Stimulated activated CD8-positive, alpha-beta memory T cell treated with anti-CD3 and anti-CD28 coated beads, Interleukin-12 subunit alpha, Interleukin-12 subunit beta, amount 100 ng/mL, for 24 hours (primary cell): ENCODE data around the gene AMACR.

Experiments used
- DNase-seq: peaks from one replicate; pipeline ENCODE4 v3.0.0-alpha.2; 2020; ENCODE audit errors: extremely low read depth

Gene AMACR

DNA sequence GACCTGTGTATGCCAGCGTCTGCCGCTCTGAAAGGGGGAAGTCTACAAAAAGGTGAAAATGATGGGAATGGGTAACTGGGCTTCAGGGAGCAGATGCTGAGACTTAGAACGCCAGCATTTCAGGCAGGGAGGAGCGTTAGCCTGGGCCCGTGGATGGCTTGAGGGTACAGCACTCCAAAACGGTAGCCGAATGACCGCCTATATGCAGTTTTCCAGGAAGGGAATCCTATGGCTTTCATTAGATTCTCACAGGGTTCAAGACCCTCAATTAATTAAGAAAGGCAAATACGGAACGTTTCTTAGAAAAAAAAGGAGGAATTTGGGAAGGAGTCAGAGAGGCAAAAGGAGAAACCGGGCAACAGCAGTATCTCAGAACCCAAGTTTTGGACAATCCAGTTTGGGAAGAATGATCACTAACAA lies 639 bp downstream of the AMACR start:
- DNase-seq = no peak

DNA sequence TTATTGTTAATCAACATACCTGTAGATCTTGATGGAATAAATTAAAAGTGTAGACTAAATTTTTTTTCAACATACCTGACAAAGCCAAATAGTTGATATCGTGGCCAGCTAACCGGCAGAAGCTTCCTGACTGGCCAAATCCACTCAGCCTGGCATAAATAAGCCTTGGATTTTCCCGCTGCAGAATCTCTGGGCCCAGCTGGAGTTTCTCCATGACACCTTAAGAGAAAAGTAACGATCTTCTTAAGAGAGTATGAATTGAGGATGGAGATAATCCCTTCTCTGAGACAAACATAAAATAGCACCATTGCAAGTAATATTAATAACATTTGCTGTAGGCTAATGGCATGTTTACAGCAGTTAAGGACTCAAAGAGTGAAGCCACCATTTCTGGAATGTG lies 2.2 kb downstream of the AMACR start:
- DNase-seq = no peak

DNA sequence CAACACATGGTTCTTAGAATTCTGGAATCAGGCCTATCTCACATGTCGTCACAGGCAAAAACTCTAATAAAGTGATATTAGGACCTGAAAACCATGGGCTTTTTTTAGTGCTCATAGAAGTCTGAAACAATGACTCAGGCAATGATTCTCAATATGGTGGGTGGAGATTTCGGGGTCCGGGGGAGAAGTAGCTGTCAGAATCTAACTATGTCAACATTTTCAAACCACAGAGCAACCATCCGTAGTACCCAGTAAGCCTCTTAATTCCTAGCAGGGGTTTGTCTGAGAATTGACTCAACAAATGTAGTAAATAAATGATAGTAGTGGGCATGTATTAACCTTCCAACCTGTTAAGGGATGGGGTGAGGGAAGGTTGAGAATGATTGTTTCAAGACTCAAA lies 2.6 kb downstream of the AMACR start:
- no peak for DNase-seq

DNA sequence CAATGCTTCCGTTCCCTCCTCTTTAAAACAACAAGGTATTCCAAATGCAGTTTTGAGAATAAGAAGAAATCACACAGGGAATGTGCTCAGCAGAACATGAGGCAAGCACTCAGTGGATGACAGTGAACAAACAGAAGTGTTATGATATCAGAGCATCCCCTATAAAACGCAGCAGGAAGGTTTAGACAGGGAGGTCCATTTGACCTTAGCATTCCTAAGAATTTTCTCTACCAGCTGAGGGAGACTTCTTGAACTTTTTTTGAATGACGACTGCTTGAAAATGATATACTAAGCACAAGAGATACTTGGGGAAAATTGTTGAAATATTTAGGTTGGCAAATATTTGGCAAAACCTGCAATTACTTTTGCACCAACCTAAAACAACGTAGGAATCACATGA lies 3.9 kb downstream of the AMACR start:
- DNase-seq = no peak

DNA sequence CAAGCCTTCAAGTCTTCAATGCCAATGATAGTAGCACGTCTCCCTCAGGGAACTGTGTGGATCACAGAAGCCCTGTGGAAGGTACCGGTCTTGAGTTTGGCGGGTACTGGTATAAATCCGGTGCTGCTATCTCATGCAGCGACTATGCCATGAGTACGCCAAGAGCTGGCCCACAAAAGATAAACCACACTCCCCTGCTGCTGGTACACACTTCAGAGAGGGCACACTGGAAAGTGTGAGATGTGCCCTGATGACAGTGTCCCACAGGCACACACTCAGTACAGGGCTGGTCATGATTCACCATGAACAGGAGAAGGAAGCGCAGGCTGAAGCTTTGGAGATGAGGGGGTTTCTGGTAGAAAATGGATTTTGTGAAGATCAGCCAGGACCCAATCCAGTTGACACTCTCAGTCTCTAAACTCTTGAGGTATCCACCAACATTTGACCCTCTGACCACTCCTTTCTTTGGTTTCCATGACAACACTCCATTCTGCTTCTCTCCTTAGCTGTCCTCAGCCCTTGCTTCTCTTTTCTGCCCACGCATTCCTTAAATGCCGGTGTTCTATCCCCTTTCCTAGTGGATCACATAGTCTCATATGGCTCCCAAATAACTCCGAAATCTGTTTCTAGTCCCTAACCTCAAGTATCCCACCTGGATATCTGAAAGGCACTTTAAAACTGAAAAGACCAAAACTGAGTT lies 5.1 kb downstream of the AMACR start:
- no peak for DNase-seq

DNA sequence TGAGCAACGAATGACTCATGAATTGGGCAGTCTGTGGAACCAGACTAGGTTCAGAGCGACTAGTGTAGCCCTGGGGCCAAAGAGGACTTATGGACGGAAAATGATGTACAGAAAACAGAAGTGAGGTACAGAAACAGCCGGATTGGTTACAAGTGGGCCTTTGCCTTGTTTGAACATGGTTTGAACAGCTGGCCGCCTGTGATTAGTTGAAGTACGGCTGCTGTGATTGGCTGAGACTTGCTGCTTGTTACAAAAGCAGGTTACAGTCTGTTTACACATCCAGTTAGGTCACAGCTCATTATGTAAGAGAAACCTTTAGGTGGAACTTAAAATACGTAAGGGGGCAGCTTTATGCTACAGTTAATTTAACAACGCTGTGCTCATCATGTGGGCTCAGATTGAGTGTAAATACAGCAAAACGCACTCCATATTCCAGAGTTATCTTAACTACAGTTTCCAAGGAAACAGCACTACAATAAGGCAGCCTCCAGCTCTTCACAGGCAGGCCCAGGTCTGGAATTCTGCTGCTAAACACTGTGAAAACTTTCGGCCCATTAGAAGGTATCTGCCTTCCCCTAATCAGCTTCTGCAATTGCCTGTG lies 6.5 kb downstream of the AMACR start:
- DNase-seq = no peak

DNA sequence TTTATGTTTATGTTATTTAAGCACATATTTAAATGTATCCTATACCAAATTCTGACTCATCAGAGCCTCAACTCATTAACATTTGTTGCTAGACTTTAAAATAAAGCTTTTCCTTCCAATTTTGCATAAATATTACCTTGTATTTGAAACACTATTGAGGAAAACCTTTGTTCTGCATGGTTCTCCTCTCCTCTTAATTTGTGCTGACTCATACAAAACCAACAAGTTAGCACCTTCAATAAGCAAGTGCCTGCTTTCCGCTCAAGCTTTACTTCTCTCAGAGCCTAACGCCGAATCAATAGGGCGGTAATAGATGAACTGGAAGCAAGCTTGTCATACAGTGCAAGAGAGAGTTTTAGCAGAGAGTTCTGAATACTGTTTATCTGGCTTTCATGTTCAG lies 7.9 kb downstream of the AMACR start:
- no peak for DNase-seq

DNA sequence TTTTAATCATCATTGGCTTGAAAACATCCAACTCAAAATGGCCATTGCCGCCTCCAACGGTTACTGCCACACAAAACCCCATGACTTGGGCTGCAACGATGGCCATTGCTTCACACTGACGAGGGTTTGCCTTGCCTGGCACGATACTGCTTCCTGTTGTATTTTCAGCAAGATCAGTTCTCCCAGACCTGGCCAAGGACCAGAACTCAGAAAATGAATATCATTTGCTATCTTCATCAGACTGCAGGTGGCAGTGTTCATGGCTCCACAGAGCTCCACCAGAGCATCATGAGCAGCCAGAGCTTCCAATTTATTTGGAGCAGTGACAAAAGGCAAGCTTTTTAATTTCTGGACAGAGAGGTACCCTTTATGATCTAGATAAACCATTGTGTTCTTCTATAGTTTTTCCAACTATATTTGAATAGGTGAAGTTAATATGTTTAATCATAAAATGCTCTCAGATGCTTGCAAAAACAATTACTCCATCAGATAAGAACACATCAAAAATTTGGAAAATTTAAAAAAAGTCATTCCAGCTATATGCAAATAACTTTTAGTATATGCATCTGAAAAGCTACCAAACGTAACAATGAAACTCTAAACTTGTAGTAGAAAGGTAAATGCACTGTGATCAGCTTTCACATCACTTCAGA lies 10.4 kb downstream of the AMACR start:
- no peak for DNase-seq

DNA sequence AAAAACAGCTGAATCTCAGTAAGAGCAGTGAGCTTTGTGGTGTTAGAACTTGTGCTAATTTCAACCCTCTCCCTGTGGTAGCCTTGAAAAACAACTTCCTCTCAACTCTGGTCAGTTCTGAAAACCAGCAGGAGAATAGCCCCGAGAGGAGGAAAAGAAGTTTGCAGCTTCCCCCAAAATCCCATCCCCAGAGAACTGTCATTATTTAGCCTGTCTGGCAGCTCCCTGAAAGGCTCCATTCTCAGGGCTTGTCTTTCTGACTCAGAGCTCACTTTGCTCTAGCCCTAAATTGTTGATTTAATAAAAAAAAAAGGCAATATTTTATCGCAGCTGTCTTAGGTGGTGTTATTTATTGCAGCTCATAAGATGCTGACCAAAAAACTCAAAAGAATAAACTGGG lies 12.0 kb downstream of the AMACR start:
- DNase-seq = no peak

DNA sequence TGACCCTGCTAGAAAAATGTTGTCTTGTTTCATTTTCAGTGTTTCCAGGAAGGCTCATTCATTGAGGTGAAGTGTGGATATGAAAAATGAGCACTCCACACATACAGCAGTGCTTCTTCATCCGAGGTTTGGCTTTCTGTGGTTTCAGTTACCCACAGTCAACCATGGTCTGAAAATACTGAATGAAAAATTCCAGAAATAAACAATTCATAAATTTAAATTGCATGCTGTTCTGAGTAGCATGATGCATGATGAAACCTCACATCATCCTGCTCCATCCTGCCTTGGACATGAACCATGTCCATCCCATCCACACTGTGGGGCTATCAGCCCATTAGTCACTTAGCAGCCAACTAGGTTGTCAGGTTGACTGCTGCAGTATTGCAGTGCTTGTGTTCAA lies 13.0 kb downstream of the AMACR start:
- DNase-seq = no peak

DNA sequence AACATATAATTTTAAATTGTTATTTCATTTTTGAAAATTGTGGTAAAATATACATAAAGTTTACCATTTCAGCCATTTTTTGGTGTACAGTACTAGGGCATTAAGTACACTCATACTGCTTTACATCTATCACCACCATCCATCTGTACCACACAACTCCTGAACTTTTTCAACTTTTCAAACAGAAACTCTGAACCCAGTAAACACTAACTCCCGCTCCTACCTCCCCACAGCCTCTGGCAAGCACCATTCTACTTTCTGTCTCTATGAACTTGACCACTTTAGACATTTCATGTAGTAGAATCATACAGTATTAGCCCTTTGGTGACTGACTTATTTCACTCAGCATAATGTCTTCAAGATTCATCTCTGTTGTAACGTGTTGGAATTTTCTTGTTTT lies 15.0 kb downstream of the AMACR start:
- no peak for DNase-seq

DNA sequence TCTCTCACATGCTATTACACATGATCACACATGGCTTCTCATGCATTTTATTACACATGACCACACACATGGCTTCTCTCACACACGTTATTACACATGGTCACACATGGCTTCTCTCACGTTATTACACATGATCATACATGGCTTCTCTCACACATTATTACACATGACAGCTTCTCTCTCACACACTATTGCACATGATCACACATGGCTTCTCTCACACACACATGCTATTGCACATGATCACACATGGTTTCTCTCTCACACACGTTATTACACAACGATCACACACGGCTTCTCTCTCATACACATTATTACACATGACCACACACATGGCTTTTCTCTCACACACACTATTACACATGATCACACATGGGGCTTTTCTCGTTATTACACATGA lies 22.4 kb downstream of the AMACR start:
- DNase-seq = no peak

DNA sequence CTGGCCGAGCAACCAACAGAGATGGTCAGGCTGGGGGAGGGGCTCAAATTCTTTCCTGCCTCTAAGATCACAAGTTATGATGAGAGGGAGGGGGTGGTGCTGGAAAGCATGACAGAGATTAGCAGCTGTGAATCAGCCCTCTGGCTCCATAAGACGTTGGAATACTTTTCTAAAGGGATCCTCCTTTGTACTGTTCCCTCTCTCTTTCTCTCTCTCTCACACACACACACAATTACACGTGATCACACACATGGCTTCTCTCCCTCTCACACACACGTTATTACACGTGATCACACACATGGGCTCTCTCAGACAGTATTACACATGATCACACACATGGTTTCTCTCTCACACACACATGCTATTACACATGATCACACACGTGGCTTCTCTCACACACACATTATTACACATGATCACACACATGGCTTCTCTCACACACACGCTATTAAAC lies 23.2 kb downstream of the AMACR start, which contains the start of gene SLC45A2:
SLC45A2 (minus strand) TSS at position 23 of the 454 bp plus-strand sequence. CDS start 110 bp downstream, outside the sequence.
- DNase-seq = no peak

DNA sequence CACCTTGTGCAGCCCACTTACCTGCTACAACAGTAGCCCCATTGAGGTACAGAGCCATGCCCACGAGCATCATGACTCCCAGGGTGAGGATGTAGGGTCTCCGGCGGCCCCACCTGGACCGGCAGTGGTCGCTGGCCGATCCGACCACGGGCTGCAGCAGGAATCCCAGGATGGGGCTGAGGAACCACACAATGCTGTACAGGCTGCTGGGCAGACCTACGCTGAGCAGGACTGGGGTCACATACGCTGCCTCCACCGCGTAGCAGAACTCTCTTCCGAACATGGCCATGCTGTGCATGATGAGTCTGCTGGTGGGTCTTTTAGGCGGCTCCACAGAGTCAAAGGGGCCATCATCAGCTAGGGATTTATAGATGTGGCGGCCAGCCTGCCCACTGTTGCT lies 23.7 kb downstream of the AMACR start:
- DNase-seq = no peak

DNA sequence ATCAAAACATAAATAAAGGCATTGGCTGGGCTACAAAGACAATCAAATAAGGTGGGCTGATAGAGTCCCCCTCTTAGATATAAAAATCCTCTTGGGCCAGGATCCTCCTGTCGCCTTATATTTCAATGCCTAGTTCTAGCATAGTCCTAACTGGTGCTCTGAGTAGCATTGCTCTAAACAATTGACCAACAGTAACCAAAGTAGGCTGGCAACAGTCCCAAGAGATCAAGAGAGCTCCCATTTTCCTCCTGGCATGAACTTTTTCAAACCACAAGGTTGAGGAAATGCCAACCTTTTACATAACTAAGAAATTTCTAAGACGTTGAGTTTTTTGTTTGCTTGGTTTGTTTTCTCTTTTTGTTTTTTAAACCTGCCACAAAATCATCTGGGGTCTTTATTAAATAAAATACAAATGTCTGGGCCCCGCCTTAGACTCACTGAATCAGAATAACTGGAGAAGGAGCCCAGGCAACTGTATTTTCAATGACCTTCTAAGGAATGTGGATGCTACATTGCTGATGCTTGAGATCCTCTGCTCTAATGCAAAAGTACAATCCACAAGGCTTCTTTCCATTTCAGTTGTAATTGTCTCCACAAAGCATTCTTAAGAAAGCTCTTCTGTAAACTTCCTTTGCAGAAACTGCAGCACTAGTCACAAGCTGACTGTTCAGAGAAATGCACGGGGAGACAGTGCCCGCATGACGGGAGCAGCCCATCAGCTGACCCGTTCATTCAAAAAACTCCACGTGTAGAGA lies 26.3 kb downstream of the AMACR start:
- DNase-seq = no peak

DNA sequence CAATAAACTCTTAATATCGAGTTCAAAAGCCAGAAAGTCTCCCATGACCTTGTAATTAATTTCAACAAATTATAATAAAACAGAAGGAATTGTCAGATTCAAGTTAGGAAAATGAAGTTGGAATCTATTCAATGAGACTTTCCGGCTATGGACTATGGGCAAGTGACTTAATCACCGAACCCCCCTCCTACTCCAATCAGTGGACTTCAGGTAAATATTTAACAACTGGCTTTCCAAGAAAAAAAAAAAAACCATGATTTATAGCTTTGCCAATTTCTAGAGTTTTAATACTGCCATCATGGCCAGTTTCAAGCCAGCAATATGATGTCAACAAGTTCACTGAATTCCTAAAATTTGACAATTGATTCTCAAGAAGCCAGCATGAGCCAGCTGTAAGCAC lies 27.8 kb downstream of the AMACR start:
- no peak for DNase-seq

DNA sequence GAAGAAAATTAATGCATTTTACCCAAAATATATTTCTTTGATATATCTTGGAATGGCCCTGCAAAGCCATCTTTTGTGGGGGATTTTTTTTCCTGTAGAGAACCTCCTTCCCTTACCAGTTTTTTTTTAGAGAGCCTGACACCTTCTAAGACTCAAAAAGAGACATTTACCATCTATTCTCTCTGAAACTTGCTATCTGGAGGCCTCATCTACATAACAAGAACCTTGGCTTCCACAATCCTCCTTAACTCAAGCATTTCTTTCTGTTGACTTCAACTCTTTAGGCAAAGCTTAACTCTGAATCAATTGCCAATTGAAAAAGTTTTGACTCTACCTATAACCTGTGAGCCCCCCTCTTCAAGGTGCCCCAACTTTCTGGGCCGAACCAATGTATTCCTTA lies 29.5 kb downstream of the AMACR start:
- DNase-seq = no peak

DNA sequence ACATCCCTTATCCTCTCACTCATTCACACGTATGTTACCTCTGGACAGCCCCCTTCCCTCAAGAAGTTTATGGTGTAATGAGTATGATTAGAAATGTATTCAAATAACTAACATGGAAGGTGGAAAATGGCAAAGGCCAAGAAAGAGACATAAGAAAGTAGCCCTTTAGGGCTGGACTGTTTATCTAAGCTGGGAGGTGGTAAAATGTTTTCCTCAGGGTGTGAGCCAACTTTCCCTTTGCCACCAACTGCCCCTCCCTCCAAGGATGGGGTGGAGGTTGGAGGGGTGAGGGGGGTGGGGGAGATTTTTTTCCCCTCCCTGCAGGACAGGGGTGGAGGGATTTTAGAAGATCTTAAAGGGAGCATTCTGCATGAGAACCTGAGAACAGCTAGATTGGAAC lies 31.5 kb downstream of the AMACR start:
- DNase-seq = no peak

DNA sequence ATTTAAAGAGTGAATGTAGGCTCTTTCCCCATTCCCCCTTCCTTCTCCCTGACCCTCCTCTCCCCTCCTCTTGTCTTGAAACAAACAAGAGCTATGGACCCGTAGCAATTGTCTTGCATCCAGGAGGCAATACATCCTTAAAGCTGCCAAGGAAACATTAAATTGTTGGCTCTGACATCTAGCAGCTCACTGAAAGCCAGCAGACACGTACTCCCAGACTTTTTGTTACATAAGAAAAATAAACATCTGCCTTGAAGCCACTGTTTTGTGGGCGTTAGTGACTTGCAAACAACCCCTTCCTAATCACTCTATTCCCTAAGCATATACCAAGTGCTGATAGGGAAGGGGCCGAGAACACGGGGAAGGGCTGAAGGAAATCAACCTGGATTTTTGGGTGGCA lies 32.0 kb downstream of the AMACR start:
- DNase-seq = no peak

DNA sequence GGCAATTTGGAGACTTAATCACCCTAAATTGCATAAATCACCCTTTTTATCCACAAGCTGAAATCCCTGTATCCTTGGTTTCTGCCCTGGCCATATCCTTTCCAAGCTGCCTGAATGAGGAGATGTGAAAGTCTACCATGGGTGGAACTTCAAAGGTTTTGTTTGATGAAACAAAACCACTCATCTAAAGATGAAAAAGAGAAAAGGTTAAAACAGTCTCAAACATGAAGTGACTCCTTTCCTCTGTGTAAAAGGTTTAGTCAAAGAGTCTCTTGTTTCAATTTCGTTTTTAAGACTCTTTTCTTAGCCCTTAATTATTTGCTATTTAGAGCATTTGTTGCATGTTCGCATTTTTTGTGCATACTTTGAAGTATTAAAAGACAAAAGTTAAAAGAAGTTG lies 34.6 kb downstream of the AMACR start:
- DNase-seq = no peak

DNA sequence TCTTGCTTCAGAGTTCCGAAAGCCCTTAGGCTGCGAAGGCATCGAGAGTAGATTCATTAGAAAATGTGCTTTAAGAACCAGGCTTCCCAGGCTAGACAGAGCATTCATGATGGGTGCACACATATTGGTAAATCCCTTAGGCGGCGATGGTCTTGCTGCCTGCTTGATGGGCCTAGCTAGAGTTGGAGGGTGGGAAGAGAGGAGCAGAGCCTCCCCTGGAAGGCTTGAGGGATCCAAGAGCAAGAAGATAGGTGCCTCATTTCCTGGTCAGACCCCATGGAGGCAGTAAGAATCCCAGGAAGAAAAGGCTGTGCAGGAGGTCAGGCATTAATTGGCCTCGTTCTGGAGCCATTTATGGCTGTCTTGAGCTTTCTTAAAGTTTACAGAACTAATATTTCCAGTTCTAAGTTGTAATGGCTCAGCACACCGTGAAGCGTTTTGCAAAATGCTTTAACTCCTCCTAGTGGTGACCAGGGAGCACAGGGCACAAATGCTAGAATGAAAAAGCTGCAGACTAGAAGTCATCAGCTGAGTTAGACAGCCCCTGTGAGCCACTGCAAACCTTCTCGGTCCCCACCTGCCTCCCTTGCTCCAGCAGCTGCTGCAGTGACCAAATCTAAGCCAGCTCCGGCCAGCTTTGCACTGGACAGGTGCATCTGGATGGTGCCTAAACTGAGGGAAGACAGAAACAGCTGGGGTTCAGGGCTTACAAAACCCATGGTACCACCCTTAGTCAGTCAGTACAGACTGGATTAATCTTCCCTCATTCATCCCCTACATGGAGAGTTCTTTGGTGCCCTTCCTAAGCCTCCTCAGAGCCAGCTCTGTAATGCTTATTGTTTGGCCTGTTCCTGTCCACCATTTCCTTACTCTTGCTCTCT lies 38.0 kb downstream of the AMACR start:
- DNase-seq = no peak
